Activated gamma-delta T cell treated with anti-CD3 and anti-CD28 coated beads, Interleukin-2, amount 50 U/mL, for 16 hours (primary cell): ENCODE data around the gene RFLNA.

Experiments
- DNase-seq: peaks from one replicate; pipeline ENCODE4 v3.0.0-alpha.2; 2020; ENCODE audit warnings: low read depth

The RFLNA gene

GRCh38 chr12:124303579-124304313, 8.9 kb downstream of the RFLNA start:
- DNase-seq, result no peak

- no peak for DNase-seq
Measured at GRCh38 chr12:124304314-124304790, 9.5 kb downstream of the RFLNA start.

GRCh38 chr12:124305136-124305535, 10.2 kb downstream of the RFLNA start:
- no peak for DNase-seq

- DNase-seq, result no peak
Measured at GRCh38 chr12:124305776-124306685, 11.1 kb downstream of the RFLNA start.

GRCh38 chr12:124306686-124307555, 12.0 kb downstream of the RFLNA start:
- DNase-seq, result no peak

- DNase-seq, result no peak
Measured at GRCh38 chr12:124307556-124307825, 12.6 kb downstream of the RFLNA start.

- no peak for DNase-seq
Measured at GRCh38 chr12:124308741-124309140, 13.8 kb downstream of the RFLNA start.

GRCh38 chr12:124309231-124309630, 14.3 kb downstream of the RFLNA start:
- no peak for DNase-seq

GRCh38 chr12:124309744-124310143, 14.9 kb downstream of the RFLNA start:
- DNase-seq, result no peak

- DNase-seq, result no peak
Measured at GRCh38 chr12:124310178-124310577, 15.3 kb downstream of the RFLNA start.

GRCh38 chr12:124310785-124311184, 15.9 kb downstream of the RFLNA start:
- DNase-seq, result no peak

- no peak for DNase-seq
Measured at GRCh38 chr12:124311292-124312109, 16.6 kb downstream of the RFLNA start.

GRCh38 chr12:124312601-124313000, 17.7 kb downstream of the RFLNA start:
- no peak for DNase-seq

- no peak for DNase-seq
Measured at GRCh38 chr12:124314207-124314606, 19.3 kb downstream of the RFLNA start.

- DNase-seq, result no peak
Measured at GRCh38 chr12:124314766-124315165, 19.9 kb downstream of the RFLNA start.

- DNase-seq, result no peak
Measured at GRCh38 chr12:124315372-124316044, 20.6 kb downstream of the RFLNA start.

- DNase-seq, result no peak
Measured at GRCh38 chr12:124316257-124316900, 21.5 kb downstream of the RFLNA start.

- DNase-seq, result no peak
Measured at GRCh38 chr12:124317400-124317799, 22.5 kb downstream of the RFLNA start.

- DNase-seq, result no peak
Measured at GRCh38 chr12:124318278-124319020, 23.6 kb downstream of the RFLNA start.
